Panc1 (cell line): ENCODE results near the gene NOTCH1. TPM values are rescaled to one million over a fixed set of nuclear protein-coding genes. Genes with fewer than 3 reads are reported as not detected.

Experiments
- ATAC-seq: fragments of 200-7000 bp; cut with Tn5 transposase; 2 replicates; pipeline ENCODE4 v1.9.1; 2020; ENCODE audit warnings: mild to moderate bottlenecking, moderate library complexity
- BruUV-seq: library from RNA; stranded (reverse); fragments of 400-500 nt; replicated peaks from 2 replicates; lab custom pipeline; 2021; lab: Mats Ljungman, UMichigan
- CTCF ChIA-PET: fragments of 300-600 bp; sonication (Branson Sonifier 250); formaldehyde crosslinking; loops from one replicate; lab custom pipeline; 2022; ENCODE audit warnings: antibody characterized with exemption; lab: Charles Lee
- POLR2A ChIA-PET: fragments of 300-600 bp; sonication (Branson Sonifier 250); formaldehyde crosslinking; loops from one replicate; lab custom pipeline; 2022; ENCODE audit warnings: antibody characterized with exemption; lab: Charles Lee
- DNase-seq: peaks from one replicate; pipeline ENCODE4 v3.0.0-alpha.2; 2010; ENCODE audit warnings: low read depth, low spot score
- H3K27ac ChIP-seq: 2 replicates; pipeline ENCODE4 v1.5.1; 2011; ENCODE audit warnings: mild to moderate bottlenecking, low read length, inconsistent platforms
- H3K27me3 ChIP-seq: fragments of 200-500 bp; sonication (Bioruptor generic); 2 replicates; pipeline ENCODE4 v1.6.0; 2014; ENCODE audit warnings: low read length, inconsistent platforms; ENCODE audit not compliant: control insufficient read depth, insufficient read depth
- H3K36me3 ChIP-seq: fragments of 200-500 bp; sonication (Bioruptor generic); 2 replicates; pipeline ENCODE4 v1.5.1; 2014; ENCODE audit warnings: inconsistent platforms, mild to moderate bottlenecking, low read length, moderate library complexity; ENCODE audit not compliant: control insufficient read depth, insufficient read depth
- H3K4me1 ChIP-seq: 2 replicates; pipeline ENCODE4 v1.5.1; 2011; ENCODE audit warnings: inconsistent platforms, mild to moderate bottlenecking, low read length, moderate library complexity; ENCODE audit not compliant: control insufficient read depth, insufficient read depth
- H3K4me3 ChIP-seq, 2 experiments: 2 replicates each; pipeline ENCODE4 v1.5.1; 2011 to 2012; ENCODE audit warnings: low read depth in 2 of 2, low read length in 2 of 2, mild to moderate bottlenecking in 2 of 2, inconsistent platforms in 1 of 2, moderate library complexity in 1 of 2
- H3K9me3 ChIP-seq: fragments of 200-500 bp; sonication (Bioruptor generic); 2 replicates; pipeline ENCODE4 v1.5.1; 2014; ENCODE audit warnings: low read depth, mild to moderate bottlenecking, inconsistent platforms, low read length, moderate library complexity; ENCODE audit not compliant: control insufficient read depth, insufficient read depth
- CTCF ChIP-seq: fragments of 450-650 bp; IDR thresholded peaks from 2 replicates; pipeline ENCODE4 v1.5.1; 2017; ENCODE audit warnings: mild to moderate bottlenecking
- POLR2AphosphoS5 ChIP-seq: IDR thresholded peaks from 2 replicates; pipeline ENCODE4 v1.6.1; 2012; ENCODE audit warnings: mild to moderate bottlenecking, low read depth, low read length, moderate library complexity
- REST ChIP-seq, 2 experiments: IDR thresholded peaks; 2 replicates each; pipeline ENCODE4 v1.6.1; 2011 to 2012; ENCODE audit warnings: low read depth in 2 of 2, control low read depth in 1 of 2, low read length in 1 of 2, mild to moderate bottlenecking in 1 of 2, moderate library complexity in 1 of 2; ENCODE audit not compliant: insufficient read depth in 1 of 2
- SIN3A ChIP-seq: IDR thresholded peaks from 2 replicates; pipeline ENCODE4 v1.6.1; 2012; ENCODE audit warnings: low read depth, mild to moderate bottlenecking, low read length, moderate library complexity, borderline replicate concordance; ENCODE audit not compliant: insufficient read depth
- TCF7L2 ChIP-seq: IDR thresholded peaks from 2 replicates; pipeline ENCODE4 v1.6.1; 2011; ENCODE audit warnings: mild to moderate bottlenecking, low read depth, low read length, inconsistent platforms
- in situ Hi-C: cut with HindIII; loops from 2 replicates; pipeline ENCODE4 v1.10.0; 2016; ENCODE audit warnings: low sequenced_read_pairs, low pct_unique_long_range_greater_than_20kb
- intact Hi-C: fragments of 100-400 bp; cut with micrococcal nuclease; formaldehyde crosslinking; loops from one replicate; pipeline ENCODE4 v1.10.0; 2022; ENCODE audit not compliant: unreplicated experiment
- total RNA-seq: library from RNA; stranded (reverse); gene quantifications from one replicate; pipeline ENCODE4 v1.2.1, GENCODE V29; 2021; ENCODE audit not compliant: unreplicated experiment

The NOTCH1 gene
- total RNA-seq, 1 experiment from 2014 or later, result 13.4 TPM

- H3K9me3 ChIP-seq, result no peaks in the 10 kb centered on the region
- ATAC-seq (no peak), DNase-seq (no peak)
- no peaks in the 10 kb centered on the region for H3K36me3 ChIP-seq
- in situ Hi-C loops, result no loop called here
- intact Hi-C loops, result no loop called here
- ChIA-PET CTCF (interaction anchor here (0.7 kb wide), 2 partner anchors 10 to 19 kb away, joined by 5 to 8 read pairs; no protein-coding TSS in a partner anchor), POLR2A (no interaction called here)
- H3K27ac ChIP-seq, result no peak overlapping the region
- H3K4me1 ChIP-seq, result no peaks in the 10 kb centered on the region
- no peak for TF ChIP-seq TCF7L2
- no peak for TF ChIP-seq REST (IDR thresholded peaks at IDR 0.05; ENCODE audit: insufficient read depth in 1 of 2, low read depth in 2 of 2, low read length in 1 of 2)
- TF ChIP-seq POLR2AphosphoS5, result no peak
- TF ChIP-seq SIN3A, result no peak
- no peak overlapping the region for H3K4me3 ChIP-seq
- no peaks in the 10 kb centered on the region for H3K27me3 ChIP-seq
- BruUV-seq, result no TSS peak
Measured at GRCh38 chr9:136504512-136505348, 41.1 kb downstream of the NOTCH1 start.

GRCh38 chr9:136502940-136503550, 42.8 kb downstream of the NOTCH1 start:
- TF ChIP-seq TCF7L2 (no peak), POLR2AphosphoS5 (no peak), CTCF (no peak), SIN3A (no peak), REST (IDR thresholded peaks at IDR 0.05; ENCODE audit: insufficient read depth in 1 of 2, low read depth in 2 of 2, low read length in 1 of 2) (no peak)
- CTCF ChIA-PET, result no interaction called here
- intact Hi-C loops (no loop called here), in situ Hi-C loops (no loop called here)
- ATAC-seq, result no peak
- Histone ChIP-seq H3K4me3 (no peak overlapping the region), H3K4me1 (no peaks in the 10 kb centered on the region), H3K9me3 (no peaks in the 10 kb centered on the region), H3K27ac (no peak overlapping the region), H3K27me3 (no peaks in the 10 kb centered on the region), H3K36me3 (no peaks in the 10 kb centered on the region)
- BruUV-seq, result no TSS peak
- POLR2A ChIA-PET, result no interaction called here
- DNase-seq, result no peak
